HS-5 (cell line): Measurements from ENCODE around the gene LINC00305.

Source experiments
- DNase-seq: peaks from one replicate; pipeline ENCODE4 v3.0.0-alpha.2; 2012; ENCODE audit warnings: low read depth

The LINC00305 gene

DNA sequence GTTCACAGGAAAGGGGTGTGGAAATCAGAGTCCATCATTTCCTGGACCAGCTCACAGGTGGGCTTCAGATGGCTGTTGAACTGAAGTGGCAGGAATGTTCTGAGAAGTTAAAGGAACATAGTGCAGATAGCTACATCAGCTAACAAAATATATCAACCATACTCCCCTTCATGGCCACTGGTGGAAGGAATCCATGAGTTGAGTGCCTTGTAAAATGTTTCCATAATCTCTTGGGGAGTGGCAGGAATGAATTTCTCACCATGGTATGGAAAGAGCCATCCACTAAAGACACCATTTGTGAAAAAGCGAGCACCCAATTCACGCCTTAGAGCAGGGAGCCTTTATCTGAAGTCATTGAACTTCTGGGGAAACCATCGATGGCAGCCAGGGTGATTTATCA lies at the start of gene LINC00305:
Gene LINC00305 (minus strand): TSS at position 101 of the 400 bp plus-strand sequence.
- no peak for DNase-seq

DNA sequence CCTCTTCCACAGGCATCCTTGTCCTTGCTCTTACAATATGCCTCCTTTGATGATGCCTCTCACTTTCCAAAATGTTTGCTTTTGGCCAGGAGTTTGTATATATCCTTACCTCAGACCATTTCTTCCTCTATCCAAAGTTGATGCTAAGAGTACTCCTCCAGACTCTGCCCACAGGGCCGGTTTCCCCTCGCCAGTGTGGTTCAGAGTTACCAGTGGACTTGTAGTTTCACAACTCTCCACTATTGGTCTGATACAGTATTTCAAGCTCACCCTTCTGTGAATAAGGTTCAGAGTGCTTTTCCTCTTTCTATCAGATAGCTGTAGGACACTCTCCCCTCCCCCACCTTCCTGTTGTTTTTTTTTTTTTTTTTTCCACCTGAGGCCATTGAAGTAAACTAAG lies 42.2 kb upstream of the LINC00305 start:
- no peak for DNase-seq

DNA sequence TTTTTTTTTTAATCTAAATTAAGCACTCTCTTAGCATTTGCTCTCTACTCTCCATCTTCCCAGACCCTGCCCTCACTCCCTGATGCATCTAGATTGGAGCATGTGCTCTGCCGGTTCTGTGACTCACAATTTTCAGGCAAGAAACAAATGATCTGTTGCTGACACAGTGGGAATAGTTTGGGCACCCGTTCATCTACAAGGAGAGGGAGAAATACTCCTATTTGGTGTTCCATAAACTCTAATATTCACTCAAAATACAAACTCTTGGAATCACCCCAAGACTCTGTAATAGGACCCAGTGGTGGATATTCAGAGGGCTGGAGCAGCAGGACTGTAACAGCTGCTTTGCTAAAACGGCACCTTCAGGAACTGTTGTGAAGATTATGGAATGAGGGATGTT lies 37.1 kb upstream of the LINC00305 start:
- no peak for DNase-seq

DNA sequence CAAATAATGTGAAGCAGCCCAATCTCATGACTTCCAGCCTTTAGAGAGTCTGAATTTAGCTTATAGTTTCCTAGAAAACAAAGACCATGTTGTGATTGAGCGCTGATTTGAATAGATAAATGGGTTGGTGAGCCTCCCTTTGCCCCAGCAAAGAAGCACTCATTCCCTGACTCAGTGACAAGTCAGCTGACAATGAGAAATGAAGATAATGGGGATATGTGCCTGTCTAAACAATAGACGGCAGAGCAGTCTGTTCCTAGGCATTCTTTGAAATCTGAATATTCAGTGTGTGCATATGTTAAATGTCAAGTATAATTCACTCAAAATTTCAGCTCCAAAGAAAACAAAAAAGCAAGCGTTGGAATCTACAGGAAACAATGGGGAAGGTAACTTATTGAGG lies 34.8 kb upstream of the LINC00305 start:
- no peak for DNase-seq

DNA sequence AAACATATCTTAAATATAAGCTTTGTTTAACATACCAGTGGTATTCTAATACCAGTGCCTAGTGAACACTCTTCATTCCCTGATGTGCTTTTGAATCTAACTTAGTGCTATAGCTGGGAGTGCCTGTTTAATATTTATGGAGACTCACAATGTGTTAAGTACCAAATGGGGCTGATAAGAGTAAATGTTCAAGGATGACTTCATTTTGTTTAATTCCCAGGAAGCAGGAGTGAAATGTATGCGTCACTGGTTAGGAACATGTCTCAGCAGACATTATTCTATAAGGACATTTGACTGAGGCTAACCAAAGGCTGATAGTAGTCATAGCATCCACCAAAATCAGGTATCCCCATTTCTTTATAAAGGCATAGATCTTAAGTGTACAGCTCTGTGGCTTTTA lies 31.7 kb upstream of the LINC00305 start:
- no peak for DNase-seq

DNA sequence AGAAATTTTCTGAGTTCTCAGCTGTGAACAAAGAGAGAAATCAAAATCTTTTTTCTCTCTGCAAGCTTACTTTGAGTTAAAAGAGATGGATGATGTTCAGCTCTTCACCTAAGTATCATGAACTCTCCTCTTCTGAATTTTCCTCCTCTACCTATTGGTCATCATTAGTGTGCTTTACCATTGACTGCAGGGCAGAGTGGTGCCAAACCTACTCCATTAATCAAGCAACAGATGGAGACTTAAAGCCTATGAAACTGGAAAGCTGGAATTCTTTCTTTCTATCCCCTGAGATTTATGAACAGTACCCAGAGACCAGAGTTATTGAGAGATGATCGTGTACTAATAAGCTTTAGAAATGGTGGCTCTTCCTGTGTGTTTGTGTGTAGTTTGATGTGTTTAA lies 31.3 kb upstream of the LINC00305 start:
- no peak for DNase-seq

DNA sequence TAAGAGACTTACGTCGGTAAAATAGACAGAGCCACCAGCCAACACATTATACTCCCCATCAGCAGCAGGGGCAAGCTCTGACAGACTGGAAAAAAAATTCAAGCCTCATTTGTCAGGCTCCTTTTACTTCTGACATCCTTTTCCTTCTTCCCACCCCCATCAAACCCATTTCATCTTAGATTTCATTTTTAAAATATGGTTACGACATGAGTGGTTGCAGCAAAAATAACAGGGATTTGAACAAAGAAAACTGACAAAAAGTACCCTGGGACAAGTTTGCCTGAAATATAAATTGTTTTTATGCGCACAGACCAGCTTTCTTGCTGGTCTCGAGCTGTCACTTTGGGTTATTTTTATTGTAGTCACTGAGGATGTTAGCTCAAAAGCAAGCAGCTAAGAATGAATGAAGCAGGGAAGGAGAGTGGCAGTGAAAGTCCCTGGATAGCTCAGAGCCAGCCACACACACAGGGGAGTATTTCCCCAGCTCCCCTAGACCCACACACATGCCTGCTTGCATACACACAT lies 30.7 kb upstream of the LINC00305 start:
- no peak for DNase-seq

DNA sequence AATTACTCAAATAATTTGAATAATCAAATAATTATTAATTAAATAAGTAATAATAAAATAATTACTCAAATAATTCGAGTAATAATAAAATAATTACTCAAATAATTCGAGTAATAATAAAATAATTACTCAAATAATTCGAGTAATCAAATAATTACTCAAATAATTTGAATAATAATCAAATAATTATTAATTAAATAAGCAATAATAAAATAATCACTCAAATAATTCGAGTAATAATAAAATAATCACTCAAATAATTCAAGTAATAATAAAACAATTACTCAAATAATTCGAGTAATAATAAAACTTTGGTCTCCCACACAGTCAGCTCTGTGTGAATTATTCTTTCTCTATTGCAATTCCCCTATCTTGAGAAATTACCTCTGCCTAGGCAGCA lies 30.0 kb upstream of the LINC00305 start:
- no peak for DNase-seq

DNA sequence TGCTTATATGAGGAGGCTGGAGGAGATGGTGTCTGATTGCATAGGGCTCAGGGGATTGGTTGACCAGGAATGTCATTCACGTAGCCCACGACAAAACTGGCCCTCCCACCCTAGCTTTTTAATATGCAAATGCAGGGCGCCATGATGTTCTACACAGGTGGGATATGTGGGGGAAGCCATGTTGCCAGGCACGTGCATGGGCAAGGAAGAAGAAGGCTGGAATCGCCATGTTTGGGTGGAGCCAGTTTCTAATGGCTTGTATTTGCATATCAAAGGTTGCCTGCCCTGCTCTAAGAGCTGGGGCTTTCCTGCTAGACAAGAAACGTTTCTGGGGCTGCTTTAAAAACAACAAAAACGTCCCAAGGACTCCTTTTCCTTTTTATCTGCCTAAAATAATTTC lies 26.5 kb upstream of the LINC00305 start:
- DNase-seq, result no peak

DNA sequence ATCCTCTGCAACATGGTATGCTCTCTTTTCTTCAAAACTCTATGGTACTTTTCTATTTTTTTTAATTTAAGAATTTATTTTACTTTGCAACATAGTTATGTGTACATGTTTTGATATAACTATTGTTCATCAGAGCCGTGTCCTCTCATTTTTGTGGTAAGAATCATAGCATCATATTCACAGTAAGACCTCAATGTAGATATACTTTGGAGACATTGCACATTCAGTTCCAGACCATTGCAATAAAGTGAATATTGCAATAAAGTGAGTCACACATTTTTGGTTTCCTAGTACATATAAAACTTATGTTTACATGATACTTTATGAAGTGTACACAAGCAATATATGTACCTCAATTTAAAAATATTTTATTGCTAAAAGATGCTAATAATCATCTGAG lies 22.7 kb upstream of the LINC00305 start:
- no peak for DNase-seq

DNA sequence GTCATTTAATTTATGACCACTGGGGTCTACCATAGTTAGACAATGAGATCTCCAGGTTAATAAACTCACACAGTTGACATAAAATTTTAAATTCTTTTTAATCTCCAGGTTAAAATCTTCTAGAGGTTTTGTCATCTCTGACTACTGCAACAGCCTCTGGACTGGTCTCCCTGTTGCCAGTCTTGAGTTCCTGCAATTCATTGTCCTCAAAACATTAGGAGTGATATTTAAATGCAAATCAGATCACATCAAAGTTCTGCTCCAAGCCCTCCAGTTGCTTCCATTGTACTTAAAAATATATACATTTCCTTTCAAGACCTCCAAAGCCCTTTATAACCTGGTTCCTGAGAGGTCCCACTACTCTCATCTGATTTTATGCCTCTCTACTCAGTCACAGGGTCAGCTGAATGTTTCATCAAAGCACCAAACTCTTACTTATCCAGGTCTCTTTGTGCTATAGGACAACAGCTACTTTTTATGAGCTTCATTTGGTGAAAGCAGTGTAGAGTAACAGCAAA lies 18.6 kb upstream of the LINC00305 start:
- no peak for DNase-seq

DNA sequence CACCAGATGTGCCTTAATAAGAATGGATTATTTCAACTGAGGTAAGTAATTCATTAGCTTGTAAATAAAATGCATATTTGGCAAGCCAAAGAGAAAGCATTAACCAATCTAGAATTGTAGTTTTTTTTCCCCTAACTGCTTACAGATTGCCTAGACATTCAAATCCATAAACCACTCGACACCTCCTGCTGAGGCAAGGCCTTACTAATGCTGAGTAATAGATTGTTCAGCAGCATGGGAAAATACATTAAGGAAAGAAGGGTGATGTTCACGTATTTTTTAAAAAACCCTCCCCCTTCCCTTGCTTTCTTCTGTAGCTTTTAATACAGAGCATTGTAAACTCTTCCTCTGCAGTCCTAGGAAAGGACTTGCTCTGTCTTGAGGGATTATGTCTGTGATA lies 17.0 kb upstream of the LINC00305 start:
- peak; percentile 35 for DNase-seq

DNA sequence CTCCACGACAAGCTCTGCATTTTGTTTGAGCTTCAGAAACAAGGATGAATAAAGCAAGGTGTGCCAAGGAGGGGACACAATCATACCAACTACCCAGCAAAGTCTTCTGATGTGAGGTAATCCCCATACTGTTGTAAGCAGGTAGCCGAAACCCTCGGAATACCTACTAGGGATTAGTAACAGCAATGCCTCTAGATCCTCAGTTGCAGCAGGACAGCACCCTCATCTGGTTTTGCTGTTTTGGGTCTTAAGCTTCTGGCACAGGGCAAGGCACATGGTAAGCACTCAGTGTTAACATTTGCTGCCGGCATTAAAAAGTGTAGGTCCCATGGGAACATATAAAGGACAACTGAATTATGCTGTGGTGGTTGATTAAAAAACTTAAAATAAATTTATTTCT lies 16.0 kb upstream of the LINC00305 start:
- DNase-seq, result no peak

DNA sequence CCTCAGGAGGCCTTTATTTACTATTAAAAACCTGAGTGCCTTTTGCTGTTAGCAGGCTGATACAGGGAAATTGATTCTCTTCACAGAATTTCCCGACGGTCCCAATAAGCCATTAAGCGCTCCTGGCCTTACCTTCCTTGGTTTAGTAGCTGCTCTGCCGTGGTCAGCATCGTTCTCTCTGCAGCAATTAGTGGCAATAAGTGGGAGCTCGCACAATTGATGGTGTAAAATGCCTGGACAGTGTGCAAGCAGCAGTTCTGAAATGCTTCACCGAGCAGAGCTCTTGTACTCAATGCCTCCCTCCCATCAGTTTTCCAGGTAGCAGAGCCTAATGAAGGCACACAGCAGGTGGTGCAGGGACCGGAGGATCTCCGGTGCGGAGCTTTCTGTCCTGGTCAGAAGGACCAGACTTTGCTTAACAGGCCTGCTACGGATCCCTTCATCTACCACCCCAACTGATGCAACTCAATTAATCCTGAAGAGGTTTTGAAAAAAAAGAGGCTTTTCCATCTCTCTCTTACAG lies 1.1 kb upstream of the LINC00305 start:
- no peak for DNase-seq

DNA sequence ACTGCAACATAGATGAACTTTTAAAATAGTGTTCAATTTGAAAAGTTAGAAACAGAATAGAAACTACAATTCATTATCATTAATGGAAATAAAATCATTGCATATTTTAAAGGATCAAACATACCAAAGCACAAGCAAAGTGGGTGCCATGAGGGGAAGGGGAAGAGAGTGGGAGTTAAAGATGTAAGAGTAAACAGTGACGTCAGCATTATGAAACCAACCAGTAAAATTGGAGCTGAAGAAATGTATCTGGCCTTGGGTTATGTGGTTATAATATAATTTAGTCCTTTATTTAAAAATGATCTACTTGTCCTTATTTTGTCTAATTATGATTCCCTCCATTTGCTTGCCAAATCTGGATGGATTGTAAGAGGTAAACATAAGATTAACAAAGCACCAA lies 6.0 kb downstream of the LINC00305 start:
- DNase-seq, result no peak

DNA sequence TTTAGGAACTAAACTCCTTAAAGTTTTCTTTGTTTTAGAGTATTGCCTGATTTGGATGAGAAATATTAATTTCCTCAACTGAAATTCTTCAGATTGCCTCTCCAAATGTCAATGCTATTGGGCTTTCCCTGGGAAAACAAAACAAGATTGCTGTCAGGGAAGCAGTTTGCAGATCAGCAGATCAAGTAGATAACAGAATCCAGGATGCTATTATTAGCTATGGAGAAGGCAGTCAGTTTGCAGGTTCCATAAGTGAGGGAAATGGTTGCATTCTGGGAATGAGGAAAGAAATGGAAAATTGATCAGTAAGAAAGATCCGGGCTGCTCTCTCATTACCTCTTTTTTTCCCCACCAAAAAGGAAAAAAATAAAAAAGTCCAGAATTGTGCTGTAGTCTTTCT lies 11.0 kb downstream of the LINC00305 start:
- DNase-seq, result no peak

DNA sequence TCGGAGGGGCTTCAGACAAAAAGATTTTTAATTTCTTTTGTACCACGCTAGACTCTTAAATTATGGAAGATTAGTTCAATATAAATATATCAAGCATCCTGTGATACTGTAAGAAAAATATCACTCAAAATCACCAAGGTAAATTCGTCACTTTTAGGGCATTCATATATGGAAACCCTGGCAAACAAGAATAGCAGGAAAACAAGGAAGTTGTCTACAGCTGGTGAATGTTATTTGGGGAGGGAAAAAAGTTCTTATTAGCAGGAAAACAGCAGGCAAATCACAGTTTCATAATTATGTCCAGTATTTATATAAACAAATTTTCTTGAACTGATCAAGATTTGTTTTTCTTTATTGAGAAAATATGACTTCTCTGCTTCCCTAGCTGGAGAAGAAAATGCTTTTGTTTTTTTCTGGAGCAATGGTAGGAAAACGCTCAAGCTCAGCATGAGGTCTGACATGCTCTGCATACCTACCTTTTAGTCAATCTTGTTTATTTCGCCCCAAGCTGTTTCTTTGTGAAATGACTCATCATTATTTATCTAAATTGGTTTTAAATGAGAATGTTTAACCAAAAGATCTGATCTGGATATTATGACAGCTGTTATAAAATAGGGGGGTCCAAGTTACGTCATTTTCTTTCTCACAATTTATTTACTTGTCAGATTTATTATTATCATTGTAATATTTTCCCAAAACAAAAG lies 14.7 kb downstream of the LINC00305 start:
- DNase-seq, result no peak

DNA sequence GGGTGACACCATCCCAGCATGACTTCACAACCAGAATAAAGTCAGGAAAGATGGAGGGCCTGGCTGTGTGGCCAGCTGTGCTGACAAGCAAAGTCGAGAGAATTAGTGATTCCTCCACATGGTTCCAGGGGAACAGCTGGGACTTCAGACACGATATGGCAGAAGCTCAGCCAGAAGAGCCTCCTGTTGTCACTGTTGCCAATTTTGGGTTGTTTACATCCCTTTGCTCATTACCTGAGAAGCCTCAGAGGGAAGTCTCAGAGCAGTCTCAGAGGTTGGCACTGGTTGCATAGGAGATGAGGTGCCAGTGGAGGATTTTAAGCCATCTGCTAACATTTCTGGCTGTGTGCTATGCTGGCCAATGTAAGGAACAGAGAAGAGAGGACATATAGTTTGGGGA lies 16.0 kb downstream of the LINC00305 start:
- DNase-seq, result no peak

DNA sequence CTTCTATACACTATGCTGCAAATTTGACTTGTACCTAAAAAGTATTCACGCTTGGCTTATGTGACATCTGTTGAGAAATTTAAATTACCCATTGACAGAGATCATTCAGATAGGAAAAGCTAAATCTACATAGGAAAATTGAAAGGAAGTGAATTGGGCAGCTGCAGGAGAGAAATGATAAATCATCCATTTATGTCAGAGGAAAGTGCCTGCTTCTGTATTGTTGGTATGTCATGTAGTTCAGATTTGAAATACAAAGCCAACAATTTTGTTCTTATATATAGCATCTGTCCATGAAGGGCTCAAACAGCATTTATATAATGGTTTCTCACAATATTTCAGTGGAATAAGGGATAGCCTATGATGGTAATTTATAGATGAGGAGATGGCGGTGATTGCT lies 17.6 kb downstream of the LINC00305 start:
- DNase-seq, result no peak

DNA sequence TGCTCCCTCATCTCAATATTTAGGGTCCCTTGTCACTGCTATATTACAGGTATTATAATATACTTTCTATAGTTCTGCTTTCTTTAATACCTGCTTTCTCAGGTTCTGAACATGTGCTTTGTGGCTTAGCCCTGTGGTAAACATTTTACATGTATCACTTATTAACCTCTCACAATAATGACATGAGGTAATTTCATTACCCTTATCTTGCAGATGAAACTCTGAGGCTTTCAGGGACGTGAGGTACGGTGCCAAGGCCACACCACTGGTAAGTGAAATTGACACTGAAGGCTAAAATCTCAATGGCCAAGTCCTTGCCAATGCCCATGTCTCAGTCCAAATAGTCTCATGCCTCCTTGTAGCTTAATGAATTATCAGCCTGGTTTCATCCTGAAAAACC lies 21.7 kb downstream of the LINC00305 start:
- DNase-seq, result no peak

DNA sequence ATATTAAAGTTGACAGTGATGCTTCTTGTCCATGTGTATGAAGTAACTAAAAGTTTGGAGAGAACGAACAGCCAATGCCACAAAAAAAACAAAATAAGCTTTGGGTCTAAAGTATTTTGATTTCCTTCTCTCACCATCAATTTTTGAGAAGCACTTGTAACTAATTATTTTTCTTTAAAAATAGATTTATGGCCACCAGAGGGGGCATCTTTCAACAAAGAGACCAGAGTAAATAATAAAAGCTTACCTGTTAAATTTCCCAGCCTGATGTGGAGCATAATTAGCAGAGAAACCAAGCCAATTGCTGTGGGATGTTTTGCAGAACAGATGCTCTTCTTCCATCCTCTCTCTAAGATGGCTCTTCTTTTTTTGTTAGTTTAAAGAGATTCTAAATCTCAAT lies 29.0 kb downstream of the LINC00305 start:
- no peak for DNase-seq

DNA sequence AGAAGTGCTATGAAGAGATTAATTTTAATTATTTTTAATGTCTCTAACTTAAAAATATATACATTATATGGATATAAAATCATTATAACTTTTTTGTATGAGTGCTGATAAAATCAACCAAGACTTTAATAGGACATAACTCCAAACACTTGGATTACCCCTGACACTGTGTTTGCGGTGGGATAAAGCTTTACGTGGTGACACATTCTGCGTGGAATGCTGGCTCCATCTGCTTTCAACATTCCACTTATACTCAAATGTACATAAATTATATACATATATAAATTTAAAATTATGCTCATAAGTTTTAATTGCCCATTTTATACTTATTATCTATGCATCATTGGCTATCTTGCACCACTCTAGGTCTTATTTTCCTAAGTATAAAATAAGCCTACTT lies 30.5 kb downstream of the LINC00305 start:
- DNase-seq, result no peak

DNA sequence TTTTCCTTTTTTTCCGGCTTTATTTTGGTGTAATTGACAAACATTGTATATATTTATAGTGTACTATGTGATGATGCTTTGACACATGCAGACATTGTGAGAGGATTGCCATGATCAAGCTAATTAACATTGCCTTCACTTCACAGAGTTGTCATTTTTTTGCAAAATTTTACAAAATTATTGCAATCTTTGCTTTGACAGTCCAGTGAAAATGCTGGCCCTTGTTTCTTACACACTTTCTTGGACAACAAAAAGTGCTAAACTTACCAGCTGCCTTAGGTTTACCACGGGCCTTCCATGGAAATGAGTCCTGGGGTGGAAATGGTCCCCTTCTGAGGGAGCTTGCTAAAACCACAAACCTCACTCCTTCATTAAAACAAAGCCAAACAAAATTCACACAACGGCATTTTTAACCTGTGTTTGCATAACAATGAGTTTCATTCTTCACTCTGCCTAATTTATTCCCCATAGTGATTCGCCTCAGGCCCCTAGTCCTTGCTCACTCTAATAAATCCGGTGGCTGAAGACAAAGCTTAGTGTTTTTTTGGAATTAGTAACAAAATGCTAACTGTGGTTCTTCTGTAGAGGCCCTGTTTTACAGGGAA lies 32.2 kb downstream of the LINC00305 start:
- no peak for DNase-seq

DNA sequence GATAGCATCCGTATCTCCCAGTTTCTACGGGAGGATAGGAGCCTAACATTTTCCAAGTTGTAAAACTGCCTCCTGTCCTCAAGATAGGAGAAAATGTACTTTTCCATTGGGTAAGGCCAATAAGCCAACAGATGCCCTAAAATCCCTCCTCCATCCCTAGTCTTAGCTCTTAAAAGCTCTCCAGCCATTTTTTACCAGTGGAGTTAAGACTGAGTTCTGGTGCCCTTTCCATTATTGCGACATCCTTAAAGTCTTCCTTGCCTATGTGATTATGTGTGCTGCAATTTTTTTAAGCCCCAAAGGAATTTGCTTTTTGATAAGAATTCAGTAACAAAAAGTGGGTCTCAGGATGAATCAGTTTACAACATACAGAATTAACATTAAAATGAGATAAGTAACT lies 33.0 kb downstream of the LINC00305 start:
- DNase-seq, result no peak
